Breast epithelium (tissue), 4 donors: ENCODE results near the gene LRRD1. TPM values are rescaled to one million over a fixed set of nuclear protein-coding genes. Genes with fewer than 3 reads are reported as not detected.

ENCODE experiments used
- DNase-seq, 2 donors: peaks; one replicate each; pipeline ENCODE4 v3.0.0-alpha.2; 2019; ENCODE audit warnings: low spot score in 2 of 2
- H3K27ac ChIP-seq, 2 donors: fragments of 200-600 bp; sonication (generic) in 1 of 2; one replicate each; pipeline ENCODE4 v1.5.1; 2016 to 2019; ENCODE audit warnings: mild to moderate bottlenecking in 1 of 2
- H3K27me3 ChIP-seq, 2 donors: fragments of 200-600 bp; sonication (generic) in 1 of 2; one replicate each; pipeline versions ENCODE4 v1.5.1 to v1.6.0; 2017 to 2019; ENCODE audit warnings: control low read depth in 1 of 2, mild to moderate bottlenecking in 1 of 2
- H3K36me3 ChIP-seq: fragments of 200-600 bp; one replicate; pipeline ENCODE4 v1.5.1; 2019
- H3K4me1 ChIP-seq, 2 donors: fragments of 200-600 bp; sonication (generic); one replicate each; pipeline ENCODE4 v1.5.1; 2016 to 2019; ENCODE audit warnings: control low read depth in 1 of 2
- H3K4me3 ChIP-seq, 3 donors: fragments of 200-600 bp; sonication (generic); 1 replicate in 2 of 3; 2 replicates in 1 of 3; pipeline ENCODE4 v1.5.1; 2016 to 2019; ENCODE audit warnings: mild to moderate bottlenecking in 3 of 3, moderate library complexity in 2 of 3
- H3K9me3 ChIP-seq, 2 donors: fragments of 200-600 bp; sonication (generic) in 1 of 2; one replicate each; pipeline ENCODE4 v1.5.1; 2016 to 2019; ENCODE audit warnings: control low read depth in 1 of 2
- POLR2A ChIP-seq: fragments of 450-650 bp; IDR thresholded peaks from one replicate; pipeline ENCODE4 v1.6.1; 2016; ENCODE audit warnings: antibody characterized with exemption, mild to moderate bottlenecking, moderate library complexity
- POLR2AphosphoS5 ChIP-seq, 3 donors: sonication (generic); formaldehyde crosslinking; IDR thresholded peaks; one replicate each; pipeline ENCODE4 v1.6.1; 2017; ENCODE audit warnings: antibody characterized with exemption in 3 of 3
- intact Hi-C: fragments of 100-400 bp; cut with DNase I; formaldehyde crosslinking; loops from one replicate; pipeline ENCODE4 v1.15.1; 2023; ENCODE audit warnings: low total_unique reads
- total RNA-seq, 3 donors: library from RNA; depleted of rRNA; stranded (reverse); fragments of >200 nt; gene quantifications; one replicate each; pipeline ENCODE4 v1.1.0, GENCODE V29; 2016
- TF ChIP-seq, protein P1 (sequence below), 3 donors: fragments of 450-650 bp; IDR thresholded peaks; one replicate each; pipeline ENCODE4 v1.5.1; 2016 to 2017; ENCODE audit warnings: antibody characterized with exemption in 3 of 3, mild to moderate bottlenecking in 3 of 3, moderate library complexity in 3 of 3

LRRD1 gene
- total RNA-seq, 3 donors from 2014 or later: 0.16 to 0.33 TPM; not detected in 1

DNA sequence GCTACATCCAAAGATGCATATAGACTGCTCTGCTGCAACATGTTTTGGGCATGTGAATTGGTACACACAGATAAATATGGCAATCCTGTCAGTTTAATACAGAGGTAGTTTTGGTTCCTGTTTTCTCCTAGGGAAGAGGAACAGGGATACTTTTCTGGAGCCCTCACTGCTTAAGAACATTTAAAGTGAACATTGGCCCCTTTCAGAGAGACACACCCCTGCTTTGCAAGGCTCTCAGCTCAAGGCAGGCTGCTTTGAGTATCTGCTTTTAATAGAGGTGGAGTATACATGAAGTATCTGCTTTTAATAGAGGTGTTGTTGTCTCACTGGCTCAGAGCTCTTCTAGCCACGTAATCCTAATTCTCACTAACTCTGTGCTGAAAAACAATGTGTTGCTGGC lies 83.6 kb downstream of the LRRD1 start:
- intact Hi-C loops: no loop called here
- no peaks in the 10 kb centered on the region for H3K4me1 ChIP-seq
- no peak for DNase-seq

More for the DNA sequence above, 83.6 kb downstream of the LRRD1 start:
- Histone ChIP-seq H3K4me3 (no peak overlapping the region), H3K27ac (no peak overlapping the region), H3K36me3 (no peaks in the 10 kb centered on the region), H3K27me3 (no peaks in the 10 kb centered on the region), H3K9me3 (no peaks in the 10 kb centered on the region)
- TF ChIP-seq, protein P1, sequence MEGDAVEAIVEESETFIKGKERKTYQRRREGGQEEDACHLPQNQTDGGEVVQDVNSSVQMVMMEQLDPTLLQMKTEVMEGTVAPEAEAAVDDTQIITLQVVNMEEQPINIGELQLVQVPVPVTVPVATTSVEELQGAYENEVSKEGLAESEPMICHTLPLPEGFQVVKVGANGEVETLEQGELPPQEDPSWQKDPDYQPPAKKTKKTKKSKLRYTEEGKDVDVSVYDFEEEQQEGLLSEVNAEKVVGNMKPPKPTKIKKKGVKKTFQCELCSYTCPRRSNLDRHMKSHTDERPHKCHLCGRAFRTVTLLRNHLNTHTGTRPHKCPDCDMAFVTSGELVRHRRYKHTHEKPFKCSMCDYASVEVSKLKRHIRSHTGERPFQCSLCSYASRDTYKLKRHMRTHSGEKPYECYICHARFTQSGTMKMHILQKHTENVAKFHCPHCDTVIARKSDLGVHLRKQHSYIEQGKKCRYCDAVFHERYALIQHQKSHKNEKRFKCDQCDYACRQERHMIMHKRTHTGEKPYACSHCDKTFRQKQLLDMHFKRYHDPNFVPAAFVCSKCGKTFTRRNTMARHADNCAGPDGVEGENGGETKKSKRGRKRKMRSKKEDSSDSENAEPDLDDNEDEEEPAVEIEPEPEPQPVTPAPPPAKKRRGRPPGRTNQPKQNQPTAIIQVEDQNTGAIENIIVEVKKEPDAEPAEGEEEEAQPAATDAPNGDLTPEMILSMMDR (IDR thresholded peaks at IDR 0.05): no peak
- TF ChIP-seq POLR2AphosphoS5 (IDR thresholded peaks at IDR 0.05): no peak
- no peak for TF ChIP-seq POLR2A

Other genes starting within 250 kb of the LRRD1 start
- gene AKAP9, start 238.3 kb downstream of the LRRD1 start, total RNA-seq: 100 to 1,000 TPM in 2 of 3 donors, 10 to 100 TPM in 1; 73.3 to 193 (median 124) TPM
- gene CYP51A1, start 44.7 kb downstream of the LRRD1 start, total RNA-seq: 10 to 100 TPM; 28.3 to 39.1 (median 32.4) TPM
- 10 to 100 TPM; 64.6 to 95.7 (median 74.6) TPM for gene KRIT1, start 66.8 kb upstream of the LRRD1 start, total RNA-seq
- gene ANKIB1, start 66.8 kb upstream of the LRRD1 start, total RNA-seq: 10 to 100 TPM; 51.8 to 61.3 (median 54.2) TPM